ENCODE results near the gene GYS2.

GRCh38 chr12:21543151-21543550 is 61.5 kb downstream of the GYS2 start:
- no peak for TF ChIP-seq CTCF (conservative IDR thresholded peaks at IDR 0.05; ENCODE audit: low read length)
- no peak for TF ChIP-seq EZH2phosphoT487 (IDR thresholded peaks at IDR 0.05; ENCODE audit: borderline replicate concordance)
